Activated CD8-positive, alpha-beta T cell treated with anti-CD3 and anti-CD28 coated beads, Interleukin-2, amount 10 ng/mL, durations not matched to agents 7 days and 5 days (primary cell): ENCODE measurements around the gene PIP4P1. TPM values are rescaled to one million over a fixed set of nuclear protein-coding genes. Genes with fewer than 3 reads are reported as not detected.

Source experiments
- total RNA-seq, 2 experiments: library from RNA; stranded (reverse); gene quantifications; one replicate each; pipeline ENCODE4 v1.2.3, GENCODE V29; 2021

Gene PIP4P1
- total RNA-seq, 2 experiments from 2014 or later, result 31.3 to 31.6 TPM

Other genes starting within 250 kb of the PIP4P1 start
- gene OR11H6, start 237.7 kb downstream of the PIP4P1 start, total RNA-seq, result not detected
- not detected for gene OR11H7, start 232.5 kb downstream of the PIP4P1 start, total RNA-seq
- gene OR11H4, start 222.1 kb downstream of the PIP4P1 start, total RNA-seq, result not detected
- 10 to 100 TPM; 21.8 to 22.0 TPM for gene TTC5, start 155.5 kb downstream of the PIP4P1 start, total RNA-seq
- gene CCNB1IP1, start 128.2 kb downstream of the PIP4P1 start, total RNA-seq, result 10 to 100 TPM; 35.3 to 38.3 TPM
- 10 to 100 TPM; 29.7 to 32.3 TPM for gene PARP2, start 117.8 kb downstream of the PIP4P1 start, total RNA-seq
- 10 to 100 TPM; 34.6 to 48.7 TPM for gene TEP1, start 47.9 kb downstream of the PIP4P1 start, total RNA-seq
- 1 to 10 TPM; 2.4 to 2.7 TPM for gene KLHL33, start 25.3 kb downstream of the PIP4P1 start, total RNA-seq
- gene OSGEP, start 6.6 kb downstream of the PIP4P1 start, total RNA-seq, result 10 to 100 TPM; 51.8 to 56.6 TPM
- gene APEX1, start 6.2 kb downstream of the PIP4P1 start, total RNA-seq, result 100 to 1,000 TPM; 135 to 142 TPM
- gene PNP, start 8.0 kb upstream of the PIP4P1 start, total RNA-seq, result 100 to 1,000 TPM; 211 to 216 TPM
- under 1 TPM; 0.29 to 0.40 TPM for gene RNASE10, start 44.1 kb upstream of the PIP4P1 start, total RNA-seq
- not detected for gene RNASE9, start 99.6 kb upstream of the PIP4P1 start, total RNA-seq
- gene RNASE11, start 126.6 kb upstream of the PIP4P1 start, total RNA-seq, result not detected
- gene RNASE12, start 129.9 kb upstream of the PIP4P1 start, total RNA-seq, result not detected
- not detected for gene OR6S1, start 180.3 kb upstream of the PIP4P1 start, total RNA-seq
- 1 to 10 TPM in 1 of 2 experiments, under 1 TPM in 1; 0.63 to 1.6 TPM for gene RNASE4, start 223.1 kb upstream of the PIP4P1 start, total RNA-seq
- gene ANG, start 227.3 kb upstream of the PIP4P1 start, total RNA-seq, result 1 to 10 TPM; 1.1 to 1.4 TPM